GM18951 (cell line): ENCODE results near the gene ZNF135.

ENCODE experiments used
- POLR2A ChIP-seq: IDR thresholded peaks from 4 replicates; pipeline ENCODE4 v1.6.1; 2011; ENCODE audit warnings: mild to moderate bottlenecking; ENCODE audit not compliant: insufficient read length, insufficient read depth; ENCODE audit errors: extremely low read depth
- in situ Hi-C: fragments of 300-500 bp; cut with MboI; formaldehyde crosslinking; loops from one replicate; pipeline ENCODE4 v1.12.0; 2022; ENCODE audit warnings: low sequenced_read_pairs, mixed read lengths, inconsistent platforms; ENCODE audit not compliant: unreplicated experiment

ZNF135 gene

DNA sequence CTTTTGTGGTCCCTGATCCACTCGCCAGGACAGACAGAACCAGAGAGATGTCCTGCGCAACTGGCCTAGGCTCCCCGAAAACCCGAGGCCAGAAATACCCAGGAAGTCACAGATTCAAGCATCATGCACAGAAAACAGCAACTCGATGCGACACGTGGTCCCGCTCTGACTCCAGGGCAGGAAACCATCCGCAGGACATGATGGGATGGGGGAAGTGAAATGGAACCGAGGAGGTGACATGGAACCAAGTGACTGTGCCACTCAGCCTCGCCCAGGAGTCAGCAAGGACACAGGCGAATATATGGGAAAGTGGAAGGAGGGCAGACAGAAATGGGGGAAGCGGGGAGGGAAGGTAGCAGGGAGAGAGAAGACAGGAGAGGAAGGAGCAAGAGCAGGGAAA is 37.8 kb downstream of the ZNF135 start:
- no peak for TF ChIP-seq POLR2A
- in situ Hi-C loops = no loop called here

DNA sequence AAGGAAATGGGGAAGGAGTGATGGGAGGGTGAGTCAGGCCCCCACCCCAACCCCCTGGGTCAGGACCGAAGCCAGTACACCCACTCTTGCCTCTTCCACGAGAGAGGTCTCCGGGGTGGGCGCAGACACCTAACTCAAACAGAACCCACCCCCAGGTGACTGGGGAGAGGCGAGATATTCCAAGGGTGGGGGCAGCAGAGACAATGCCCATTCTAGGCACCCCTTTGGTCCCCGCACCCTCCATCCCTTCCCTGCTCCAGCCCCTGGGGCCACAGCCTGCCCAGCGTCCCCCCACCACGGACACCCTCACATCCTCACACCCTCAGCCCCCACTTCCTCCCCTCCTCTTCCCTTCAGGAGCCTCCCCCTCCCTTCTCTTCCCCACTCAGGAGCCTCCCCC is 38.3 kb downstream of the ZNF135 start:
- in situ Hi-C loops = no loop called here
- no peak for TF ChIP-seq POLR2A

DNA sequence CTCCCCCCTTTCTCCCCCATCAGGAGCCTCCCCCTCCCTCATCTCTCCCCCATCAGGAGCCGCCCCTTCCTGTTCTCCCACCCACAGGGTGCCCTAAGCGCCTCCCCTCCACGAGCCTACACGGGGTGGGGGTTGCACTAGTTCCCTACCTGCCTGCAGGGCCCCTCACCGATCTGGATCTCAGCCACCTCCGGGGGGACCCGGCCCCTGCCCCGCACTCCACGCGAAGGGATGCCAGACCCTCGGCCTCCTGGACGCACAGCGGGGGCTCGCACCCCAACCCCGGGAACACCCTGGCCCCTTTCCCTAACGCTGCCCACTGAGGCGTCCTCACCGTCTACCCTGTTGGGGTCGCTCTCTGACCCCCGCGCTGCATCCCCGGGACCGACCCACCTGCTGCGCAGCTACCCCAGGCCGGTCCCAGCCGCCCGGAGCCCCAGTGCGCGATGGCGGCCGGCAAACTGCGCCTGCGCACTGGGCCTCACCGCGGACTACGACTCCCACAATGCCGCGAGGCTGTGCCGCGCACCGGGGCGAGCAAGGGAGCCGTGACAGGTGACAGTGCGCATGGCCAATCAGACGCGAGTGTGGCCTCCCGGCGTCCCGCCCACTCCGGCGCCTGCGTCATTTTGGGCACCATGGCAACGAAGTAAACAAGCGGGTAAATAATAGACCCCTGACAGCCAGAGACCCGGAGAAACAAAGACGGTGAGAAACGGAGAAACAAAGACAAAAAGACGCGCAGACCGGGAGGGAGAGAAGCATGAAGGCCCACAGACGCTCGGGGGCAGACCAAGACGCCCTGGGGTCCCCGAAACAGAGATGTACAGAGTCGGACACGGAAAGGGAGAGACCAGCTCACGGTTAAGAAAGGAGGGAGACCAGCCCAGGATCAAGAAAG is 38.9 kb downstream of the ZNF135 start, which contains the start of gene ZSCAN18:
ZSCAN18 (minus strand) TSS at position 451 of the 901 bp plus-strand sequence. CDS start 7,964 bp downstream, outside the sequence.
- peak; percentile 27 for TF ChIP-seq POLR2A

DNA sequence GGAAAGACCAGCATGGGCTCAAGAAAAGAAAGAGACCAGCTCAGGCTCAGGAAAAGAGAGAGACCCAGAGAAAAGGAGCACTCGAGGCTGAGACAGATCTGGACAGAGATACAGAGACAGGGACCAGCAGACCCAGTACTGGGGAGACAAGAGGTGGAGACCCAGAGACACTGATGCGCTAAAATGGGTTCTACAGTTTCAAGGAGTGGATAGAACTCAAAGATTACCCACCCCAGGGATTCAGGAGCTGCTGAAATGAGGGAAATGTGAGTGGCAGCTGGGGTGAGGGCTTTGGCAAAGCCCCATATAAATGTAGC is 39.6 kb downstream of the ZNF135 start:
- in situ Hi-C loops = no loop called here
- no peak for TF ChIP-seq POLR2A

More for the DNA sequence above, 38.9 kb downstream of the ZNF135 start, which contains the start of gene ZSCAN18:
- in situ Hi-C loops = no loop called here

DNA sequence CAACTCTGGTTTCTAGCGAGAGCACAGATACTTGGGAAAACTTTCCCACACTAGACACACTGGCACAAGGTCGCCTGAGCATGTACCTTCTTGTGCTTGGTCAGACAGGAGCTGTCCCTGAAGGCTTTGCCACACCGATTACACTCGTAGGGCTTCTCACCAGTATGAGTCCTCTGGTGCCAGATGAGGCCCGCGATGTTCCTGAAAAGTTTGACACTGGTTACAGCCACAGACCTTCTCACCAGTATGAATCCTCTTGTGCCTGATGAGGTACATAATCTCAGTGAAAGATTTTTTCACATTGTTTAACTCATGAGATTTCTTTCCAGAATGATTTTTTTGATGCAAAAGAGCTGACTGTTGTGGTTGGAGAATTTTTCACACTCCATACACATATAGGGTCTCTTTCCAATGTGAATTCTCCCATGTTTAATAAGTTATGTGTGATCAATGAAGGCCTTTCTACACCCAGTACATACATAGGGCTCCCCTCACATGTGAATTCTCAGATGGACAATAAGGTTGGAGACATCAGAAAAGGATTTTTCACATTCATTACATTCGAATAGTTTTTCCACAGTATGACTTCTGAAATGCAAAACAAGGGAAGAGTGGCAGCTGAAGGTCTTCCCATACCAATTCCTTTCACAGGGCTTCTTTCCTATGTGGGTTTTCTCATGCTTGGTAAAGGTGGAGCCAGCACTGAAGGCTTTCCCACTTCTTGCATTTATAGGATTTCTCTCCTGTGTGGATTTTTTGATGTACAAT is 48.9 kb downstream of the ZNF135 start:
- no peak for TF ChIP-seq POLR2A
- in situ Hi-C loops = no loop called here

DNA sequence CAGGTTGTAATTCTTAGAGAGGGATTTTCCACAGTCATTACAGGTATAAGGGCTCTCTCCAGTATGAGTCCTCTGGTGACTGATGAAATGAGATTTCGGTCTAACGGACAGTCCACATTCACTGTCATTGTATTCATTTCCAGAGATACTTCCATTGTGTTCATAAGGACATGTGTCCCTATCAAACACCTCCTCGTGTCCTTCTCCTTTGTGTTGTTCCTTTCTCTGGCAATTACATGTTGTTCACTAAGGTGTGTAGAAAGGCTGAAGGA is 49.4 kb downstream of the ZNF135 start:
- in situ Hi-C loops = no loop called here
- no peak for TF ChIP-seq POLR2A

DNA sequence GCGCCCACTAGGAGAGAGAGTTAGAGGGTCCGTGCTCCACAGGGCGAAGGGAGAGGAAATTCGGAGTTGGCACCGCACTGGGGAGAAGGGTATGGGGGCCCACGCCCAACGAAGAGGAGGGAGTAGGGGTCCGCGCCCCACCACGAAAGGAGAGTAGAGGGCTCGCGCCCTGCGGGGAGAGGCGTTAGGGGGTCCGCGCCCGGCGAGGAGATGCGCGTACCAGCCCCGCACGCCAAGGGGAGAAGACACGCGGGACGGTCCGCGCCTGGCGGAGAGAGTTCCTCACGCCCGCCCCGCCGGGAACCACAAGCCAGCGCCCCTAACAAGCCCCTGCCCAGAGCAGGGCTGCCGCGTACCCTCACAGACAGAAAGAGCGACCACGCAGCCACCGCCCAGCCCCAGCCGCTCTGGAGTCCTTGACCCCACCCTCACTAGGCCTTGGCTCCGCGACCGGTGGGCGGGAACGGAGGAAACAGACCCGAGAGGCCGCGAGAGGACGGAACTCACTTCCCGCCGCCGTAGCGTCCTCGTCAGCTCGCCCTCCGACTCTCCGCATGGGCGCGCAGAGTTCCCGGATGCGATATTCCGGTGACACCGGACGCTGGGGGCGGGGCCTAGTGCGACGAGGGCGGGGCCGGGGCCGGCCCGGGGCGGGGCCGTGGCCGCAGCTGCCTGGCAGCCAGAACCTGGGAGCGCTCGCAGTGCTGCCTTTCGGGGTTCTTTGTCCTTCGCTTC is 58.9 kb downstream of the ZNF135 start:
- TF ChIP-seq POLR2A = no peak

DNA sequence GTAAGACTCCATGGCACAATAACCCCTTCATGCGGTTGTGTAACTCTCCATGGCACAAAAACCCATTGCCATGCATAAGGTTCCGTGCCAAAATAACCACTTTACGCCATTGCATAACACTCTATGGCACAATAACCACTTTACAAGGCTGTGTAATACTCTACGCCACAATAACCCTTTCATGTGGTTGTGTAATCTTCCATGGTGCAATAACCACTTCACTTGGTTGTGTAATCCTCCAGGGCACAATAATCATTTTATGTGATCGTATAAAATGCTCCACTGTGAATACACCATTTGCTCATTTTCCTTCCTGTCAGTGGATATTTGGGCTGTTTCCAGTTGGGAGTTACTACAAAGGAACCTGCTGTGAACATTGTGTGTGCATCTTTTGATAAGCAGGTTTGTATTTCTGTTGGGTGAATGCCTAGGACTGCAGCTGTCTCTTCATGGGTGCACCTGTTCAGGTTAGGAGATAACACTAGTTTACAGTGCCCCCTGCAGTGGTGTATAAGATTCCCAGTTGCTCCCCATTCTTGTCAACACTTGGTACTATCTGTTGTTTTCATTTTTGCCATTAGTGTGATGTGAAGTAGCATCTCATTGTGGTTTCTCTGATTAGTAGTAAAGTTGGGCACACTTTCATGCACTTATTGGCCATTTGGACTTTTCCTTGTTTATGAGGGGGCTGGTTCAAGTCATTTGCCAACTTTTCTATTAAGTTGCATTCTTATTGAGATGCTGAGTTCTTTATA is 60.1 kb downstream of the ZNF135 start:
- no peak for TF ChIP-seq POLR2A
- in situ Hi-C loops = no loop called here

More for the DNA sequence above, 58.9 kb downstream of the ZNF135 start:
- in situ Hi-C loops = no loop called here
